NOMO-1 treated with DMSO at 0.1 percent for 48 hours (cell line): ENCODE results near the gene PSG3.
"Not testable (repeated sequence)": the region's sequence is repeated elsewhere in the genome, so short reads cannot be mapped to it uniquely, and the experiment has no call there.

Source experiments
- DNase-seq: peaks from one replicate; lab custom pipeline; 2025; ENCODE audit not compliant: unreplicated experiment; lab: John Stamatoyannopoulos, UW

PSG3 gene

GRCh38 chr19:42695811-42696503 lies 44.3 kb downstream of the PSG3 start:
- no peak for DNase-seq

DNA sequence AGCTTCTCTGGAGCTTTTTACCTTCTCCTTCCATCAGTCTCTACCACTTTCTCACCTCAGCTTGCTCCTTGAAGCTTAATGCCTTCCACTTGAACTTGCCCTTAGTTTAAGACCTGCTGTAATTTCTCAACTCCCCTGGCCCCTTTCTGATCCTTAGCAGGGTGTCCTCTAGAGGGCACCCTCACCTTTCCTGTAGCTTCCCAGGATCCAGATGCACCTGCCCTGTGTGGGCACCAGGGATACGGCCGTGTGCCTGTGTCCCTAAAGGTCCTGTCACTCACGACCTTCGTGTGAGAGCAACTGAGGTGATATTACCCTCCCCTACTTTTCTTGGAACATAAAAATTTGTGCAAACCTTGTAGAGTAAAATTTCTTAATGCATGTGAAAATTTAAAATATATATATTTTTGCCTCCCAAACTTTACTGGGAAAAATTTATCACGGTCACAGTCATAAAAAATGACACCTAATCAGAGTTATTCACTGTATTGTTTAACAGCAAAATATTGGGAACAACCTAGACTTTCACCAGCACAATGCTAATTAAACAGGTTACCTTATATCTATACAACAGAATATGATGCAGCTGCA lies 46.4 kb downstream of the PSG3 start:
- no peak for DNase-seq

DNA sequence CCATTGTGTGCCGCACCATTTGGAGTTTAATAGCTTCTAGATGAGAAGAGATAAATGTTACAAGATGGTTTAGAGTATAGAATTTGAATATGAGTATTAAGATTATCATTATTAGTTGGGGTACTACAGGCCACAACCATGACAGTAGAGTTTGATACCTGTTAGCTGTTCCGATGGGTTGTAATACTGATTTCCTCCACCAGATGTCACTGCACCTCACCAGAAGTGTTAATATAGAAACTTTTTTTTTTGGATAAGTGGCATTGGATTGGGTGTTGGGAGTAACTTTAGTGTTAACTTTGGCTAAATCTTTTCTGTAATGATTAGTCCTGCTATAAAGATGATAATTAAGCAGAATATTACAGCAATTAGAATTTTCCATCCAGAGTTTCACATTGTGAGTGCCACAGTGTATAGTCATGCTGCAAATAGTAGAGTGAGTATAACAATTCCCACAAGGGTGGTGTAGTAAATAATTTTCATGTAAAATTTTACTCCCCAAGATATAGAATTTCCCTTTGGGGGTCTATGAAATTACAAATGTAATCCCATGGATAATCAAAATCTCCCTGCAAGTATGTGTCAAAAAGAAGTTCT lies 56.3 kb downstream of the PSG3 start:
- no peak for DNase-seq

DNA sequence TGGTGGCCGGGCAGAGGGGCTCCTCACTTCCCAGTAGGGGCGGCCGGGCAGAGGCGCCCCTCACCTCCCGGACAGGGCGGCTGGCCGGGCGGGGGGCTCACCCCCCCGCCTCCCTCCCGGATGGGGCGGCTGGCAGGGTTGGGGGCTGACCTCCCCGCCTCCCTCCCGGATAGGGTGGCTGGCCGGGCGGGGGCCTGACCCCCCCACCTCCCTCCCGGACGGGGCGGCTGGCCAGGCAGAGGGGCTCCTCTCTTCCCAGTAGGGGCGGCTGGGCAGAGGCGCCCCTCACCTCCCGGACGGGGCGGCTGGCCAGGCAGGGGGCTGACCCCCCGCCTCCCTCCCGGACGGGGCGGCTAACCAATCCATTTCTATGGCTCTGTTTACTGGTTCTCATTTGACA lies 64.0 kb downstream of the PSG3 start:
- DNase-seq: not testable (repeated sequence)

GRCh38 chr19:42674549-42674948 lies 65.7 kb downstream of the PSG3 start:
- DNase-seq: not testable (repeated sequence)
